ENCODE results near the gene INTS1. TPM values are rescaled to one million over a fixed set of nuclear protein-coding genes. Genes with fewer than 3 reads are reported as not detected.

Gene INTS1
- total and polyA plus RNA-seq, 2 of the 4 experiments (the other 2 are of a cell fraction): 9.3 to 40.1 TPM

DNA sequence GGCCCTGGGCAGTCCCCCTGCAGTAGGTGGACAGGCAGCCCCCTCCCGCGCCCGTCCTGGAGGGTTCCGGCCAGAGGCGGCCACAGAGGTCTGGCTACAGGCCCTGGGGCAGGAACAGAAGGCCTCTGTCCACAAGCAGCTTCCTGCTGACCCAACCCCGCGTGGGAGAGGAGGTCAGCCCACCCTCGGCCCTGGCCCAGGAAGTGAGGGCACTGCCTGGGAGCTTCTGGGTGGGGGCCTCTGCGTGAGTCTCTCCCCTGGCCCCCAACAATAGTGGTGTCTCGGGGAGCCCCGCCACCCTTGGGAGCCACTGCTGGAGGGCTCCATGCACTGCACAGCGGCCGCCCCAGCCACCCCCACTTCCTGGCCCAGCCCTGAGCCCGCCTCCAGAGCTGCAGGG is 49.6 kb downstream of the INTS1 start:
- Histone ChIP-seq H3K4ac (ENCODE audit: low read depth, low read length) (peak overlapping the region; percentile 64; the same call in 1 of the 2 replicates), H3K18ac (ENCODE audit: low read depth, low read length) (no peak overlapping the region), H2AK9ac (replicated peaks; ENCODE audit: low read depth, low read length, poor library complexity) (peak overlapping the region; percentile 85), H4K20me1 (ENCODE audit: insufficient read depth, low read length) (peaks cover 40% of the 10 kb centered on the region), H4K91ac (ENCODE audit: insufficient read depth, low read depth, low read length) (no peak overlapping the region), H3K9ac (ENCODE audit: low read depth, low read length) (peak overlapping the region; percentile 75), H3K4me3 (ENCODE audit: insufficient read depth, low read depth, low read length) (no peak overlapping the region), H2BK5ac (ENCODE audit: low read depth, low read length, poor library complexity, severe bottlenecking) (peak overlapping the region; percentile 34), H4K8ac (ENCODE audit: low read depth in 2 of 2, low read length in 2 of 2) (peak overlapping the region; percentile 91 to 93; a peak in 3 of 4 replicates), H2AFZ (replicated peaks; ENCODE audit: low read length, poor library complexity) (peak overlapping the region; percentile 45), H2BK120ac (ENCODE audit: low read depth, low read length) (no peak overlapping the region), H2BK20ac (ENCODE audit: low read depth, low read length) (no peak overlapping the region), H2BK15ac (ENCODE audit: low read depth, low read length) (no peak overlapping the region), H3K27ac (ENCODE audit: insufficient read depth, low read length) (peak overlapping the region; percentile 76), H3K23ac (ENCODE audit: low read depth, low read length) (no peak overlapping the region), H3K79me1 (ENCODE audit: low read depth in 1 of 2, low read length in 2 of 2) (peaks cover 0 to 77% of the 10 kb centered on the region in 2 experiments), H3K14ac (replicated peaks; ENCODE audit: low read depth, low read length) (no peak overlapping the region), H3K9me3 (ENCODE audit: control insufficient read depth, insufficient read depth, low read length) (no peaks in the 10 kb centered on the region), H3K4me1 (ENCODE audit: control insufficient read depth, insufficient read depth, low read length) (peaks cover 29% of the 10 kb centered on the region), H3K56ac (ENCODE audit: extremely low read depth, insufficient read depth, low read length) (no peak overlapping the region), H3K4me2 (ENCODE audit: low read depth, low read length) (peak overlapping the region; percentile 57; the same call in 1 of the 2 replicates), H2AK5ac (ENCODE audit: low read depth, low read length) (peak overlapping the region; percentile 64), H3K27me3 (ENCODE audit: control insufficient read depth, insufficient read depth, low read length) (no peaks in the 10 kb centered on the region), H3K9me1 (ENCODE audit: insufficient read depth, low read length) (peaks cover 4% of the 10 kb centered on the region; the same call in 1 of the 2 replicates), H3K36me3 (ENCODE audit: control insufficient read depth, insufficient read depth, low read length) (peaks cover 1% of the 10 kb centered on the region; the same call in 1 of the 2 replicates), H4K5ac (ENCODE audit: low read depth, low read length) (peak overlapping the region; percentile 49; the same call in 1 of the 2 replicates)
- dilution Hi-C loops (cut with HindIII; ENCODE audit: low sequenced_read_pairs, unreplicated experiment) (no loop called here), in situ Hi-C loops (cut with MboI; ENCODE audit: low sequenced_read_pairs) (no loop called here), intact Hi-C loops (cut with micrococcal nuclease) (no loop called here)
- BruUV-seq (replicated peaks): no TSS peak
- DNase-seq (no peak), ATAC-seq (ENCODE audit: low read depth) (no peak)
- TF ChIP-seq RFX5 (IDR thresholded peaks at IDR 0.05; ENCODE audit: low read depth, low read length): no peak
- TF ChIP-seq BHLHE40 (IDR thresholded peaks at IDR 0.05; ENCODE audit: low read depth, low read length): no peak
- TF ChIP-seq USF2 (IDR thresholded peaks at IDR 0.05; ENCODE audit: low read depth, low read length): no peak
- TF ChIP-seq FOS (IDR thresholded peaks at IDR 0.05; ENCODE audit: low read depth, low read length): no peak
- TF ChIP-seq RCOR1 (IDR thresholded peaks at IDR 0.05; ENCODE audit: insufficient replicate concordance, low read length): no peak
- TF ChIP-seq, protein P1, sequence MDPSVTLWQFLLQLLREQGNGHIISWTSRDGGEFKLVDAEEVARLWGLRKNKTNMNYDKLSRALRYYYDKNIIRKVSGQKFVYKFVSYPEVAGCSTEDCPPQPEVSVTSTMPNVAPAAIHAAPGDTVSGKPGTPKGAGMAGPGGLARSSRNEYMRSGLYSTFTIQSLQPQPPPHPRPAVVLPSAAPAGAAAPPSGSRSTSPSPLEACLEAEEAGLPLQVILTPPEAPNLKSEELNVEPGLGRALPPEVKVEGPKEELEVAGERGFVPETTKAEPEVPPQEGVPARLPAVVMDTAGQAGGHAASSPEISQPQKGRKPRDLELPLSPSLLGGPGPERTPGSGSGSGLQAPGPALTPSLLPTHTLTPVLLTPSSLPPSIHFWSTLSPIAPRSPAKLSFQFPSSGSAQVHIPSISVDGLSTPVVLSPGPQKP (IDR thresholded peaks at IDR 0.05; ENCODE audit: borderline replicate concordance, low read depth, low read length): no peak
- no peak for TF ChIP-seq MAZ (IDR thresholded peaks at IDR 0.05; ENCODE audit: borderline replicate concordance, low read depth, low read length)
- TF ChIP-seq RAD21 (IDR thresholded peaks at IDR 0.05; ENCODE audit: low read length): no peak
- no peak for TF ChIP-seq NFE2L2 (IDR thresholded peaks at IDR 0.05; ENCODE audit: low read depth, low read length)
- no peak for TF ChIP-seq SMC3 (IDR thresholded peaks at IDR 0.05; ENCODE audit: low read depth, low read length)
- TF ChIP-seq MXI1 (IDR thresholded peaks at IDR 0.05; ENCODE audit: borderline replicate concordance, low read depth, low read length): no peak
- no peak for TF ChIP-seq MAFK (IDR thresholded peaks at IDR 0.05; ENCODE audit: low read depth, low read length)
- TF ChIP-seq CEBPB (IDR thresholded peaks at IDR 0.05; ENCODE audit: low read depth, low read length): no peak
- no peak for TF ChIP-seq CTCF (conservative IDR thresholded peaks at IDR 0.05; ENCODE audit: low read depth, low read length)
- no peak for TF ChIP-seq POLR2A (IDR thresholded peaks at IDR 0.05; ENCODE audit: low read depth, low read length)
- no peak for TF ChIP-seq CHD1 (IDR thresholded peaks at IDR 0.05; ENCODE audit: low read depth, low read length)
- POLR2A ChIA-PET (ENCODE audit: unreplicated experiment): no interaction called here
- CTCF ChIA-PET: no interaction called here
- 26% methylated on average over 7 of the region's 14 CpGs; no CpG with 5 or more reads in 1 of the 2 experiments for WGBS, 2 experiments (ENCODE audit: extremely low coverage in 2 of 2, insufficient read length in 1 of 2)

Data from IMR-90 (cell line).